Astrocyte (in vitro differentiated cells and primary cell): ENCODE results near the gene LINS1. TPM values are rescaled to one million over a fixed set of nuclear protein-coding genes. Genes with fewer than 3 reads are reported as not detected.

ENCODE experiments used
- DNase-seq: peaks from one replicate; pipeline ENCODE4 v3.0.0-alpha.2; 2010; ENCODE audit warnings: low read depth
- FAIRE-seq: peaks from 2 replicates; lab custom pipeline; 2011; peaks lifted over from hg19 to GRCh38; lab: Jason Lieb, UNC
- H2AFZ ChIP-seq: 2 replicates; pipeline ENCODE4 v1.6.0; 2012; ENCODE audit warnings: low read depth, low read length, inconsistent platforms
- H3K27ac ChIP-seq: 2 replicates; pipeline ENCODE4 v1.5.1; 2011; ENCODE audit warnings: low read depth, low read length, inconsistent platforms
- H3K27me3 ChIP-seq: 2 replicates; pipeline ENCODE4 v1.6.0; 2011; ENCODE audit warnings: low read length, inconsistent platforms; ENCODE audit not compliant: insufficient read depth
- H3K36me3 ChIP-seq: 2 replicates; pipeline ENCODE4 v1.5.1; 2011; ENCODE audit warnings: low read length, inconsistent platforms; ENCODE audit not compliant: insufficient read depth
- H3K4me1 ChIP-seq: 2 replicates; pipeline ENCODE4 v1.5.1; 2011; ENCODE audit warnings: low read length, inconsistent platforms; ENCODE audit not compliant: insufficient read depth
- H3K4me2 ChIP-seq: 2 replicates; pipeline ENCODE4 v1.6.0; 2012; ENCODE audit warnings: low read length, inconsistent platforms
- H3K4me3 ChIP-seq: 2 replicates; pipeline ENCODE4 v1.5.1; 2011; ENCODE audit warnings: low read depth, mild to moderate bottlenecking, low read length, inconsistent platforms; ENCODE audit not compliant: insufficient read depth
- H3K79me2 ChIP-seq: 2 replicates; pipeline ENCODE4 v1.6.0; 2012; ENCODE audit warnings: mild to moderate bottlenecking, low read length, inconsistent platforms; ENCODE audit not compliant: insufficient read depth
- H3K9ac ChIP-seq: 2 replicates; pipeline ENCODE4 v1.6.0; 2012; ENCODE audit warnings: mild to moderate bottlenecking, low read length, inconsistent platforms
- H3K9me3 ChIP-seq: 2 replicates; pipeline ENCODE4 v1.5.1; 2012; ENCODE audit warnings: low read depth, mild to moderate bottlenecking, low read length, inconsistent platforms; ENCODE audit not compliant: insufficient read depth
- H4K20me1 ChIP-seq: 2 replicates; pipeline ENCODE4 v1.6.0; 2012; ENCODE audit warnings: low read length, inconsistent platforms; ENCODE audit not compliant: insufficient read depth
- H3K27ac Mint-ChIP-seq: one replicate; pipeline ENCODE4 v1.8.0; 2021; ENCODE audit warnings: mild to moderate bottlenecking, mixed read lengths; ENCODE audit not compliant: unreplicated experiment
- H3K27me3 Mint-ChIP-seq: one replicate; pipeline ENCODE4 v1.8.0; 2021; ENCODE audit warnings: low read depth, mixed read lengths; ENCODE audit not compliant: unreplicated experiment
- H3K36me3 Mint-ChIP-seq: one replicate; pipeline ENCODE4 v1.8.0; 2021; ENCODE audit warnings: low read depth, mixed read lengths; ENCODE audit not compliant: unreplicated experiment
- H3K4me1 Mint-ChIP-seq: one replicate; pipeline ENCODE4 v1.8.0; 2021; ENCODE audit warnings: low read depth, mixed read lengths; ENCODE audit not compliant: unreplicated experiment
- H3K4me3 Mint-ChIP-seq: one replicate; pipeline ENCODE4 v1.8.0; 2021; ENCODE audit warnings: mild to moderate bottlenecking, moderate library complexity, mixed read lengths; ENCODE audit not compliant: unreplicated experiment
- H3K9me3 Mint-ChIP-seq: one replicate; pipeline ENCODE4 v1.8.0; 2021; ENCODE audit warnings: mild to moderate bottlenecking, mixed read lengths; ENCODE audit not compliant: unreplicated experiment
- CTCF ChIP-seq: IDR thresholded peaks from 2 replicates; pipeline ENCODE4 v1.5.1; 2011; ENCODE audit warnings: low read depth, mild to moderate bottlenecking, inconsistent platforms, low read length, moderate library complexity; ENCODE audit not compliant: insufficient read depth
- EZH2 ChIP-seq: IDR thresholded peaks from 2 replicates; pipeline ENCODE4 v1.6.1; 2012; ENCODE audit warnings: mild to moderate bottlenecking, low read length, inconsistent platforms; ENCODE audit not compliant: insufficient read depth
- total RNA-seq: library from RNA; stranded (reverse); gene quantifications from 2 replicates; pipeline ENCODE4 v1.2.1, GENCODE V29; 2021

Gene LINS1
- total RNA-seq, 1 donor from 2014 or later: 10.7 TPM

- TF ChIP-seq CTCF (peak; percentile 33), EZH2 (no peak)
Measured at GRCh38 chr15:100572362-100572983, 29.5 kb downstream of the LINS1 start.

GRCh38 chr15:100571592-100572167 lies 30.3 kb downstream of the LINS1 start:
- H4K20me1 ChIP-seq: no peaks in the 10 kb centered on the region
- no peaks in the 10 kb centered on the region for H3K9me3 ChIP-seq
- no peak overlapping the region for H3K4me2 ChIP-seq
- H3K9me3 Mint-ChIP-seq: no peaks in the 10 kb centered on the region
- no peak overlapping the region for H2AFZ ChIP-seq
- no peak overlapping the region for H3K4me3 ChIP-seq
- no peak overlapping the region for H3K9ac ChIP-seq
- H3K79me2 ChIP-seq: no peaks in the 10 kb centered on the region
- FAIRE-seq (no peak), DNase-seq (no peak)
- no peak overlapping the region for H3K27ac ChIP-seq
- no peaks in the 10 kb centered on the region for H3K4me1 Mint-ChIP-seq
- no peaks in the 10 kb centered on the region for H3K4me1 ChIP-seq
- H3K27me3 ChIP-seq: no peaks in the 10 kb centered on the region
- H3K27ac Mint-ChIP-seq: no peak overlapping the region
- peaks cover 5% of the 10 kb centered on the region for H3K36me3 ChIP-seq
- no peak overlapping the region for H3K4me3 Mint-ChIP-seq
- peaks cover 1% of the 10 kb centered on the region for H3K36me3 Mint-ChIP-seq
- TF ChIP-seq CTCF (no peak), EZH2 (no peak)
- no peaks in the 10 kb centered on the region for H3K27me3 Mint-ChIP-seq

More at GRCh38 chr15:100572362-100572983, 29.5 kb downstream of the LINS1 start:
- H3K36me3 Mint-ChIP-seq: peaks cover 1% of the 10 kb centered on the region
- H2AFZ ChIP-seq: no peak overlapping the region
- no peak overlapping the region for H3K4me2 ChIP-seq
- no peaks in the 10 kb centered on the region for H3K27me3 ChIP-seq
- no peak overlapping the region for H3K27ac Mint-ChIP-seq
- DNase-seq (no peak), FAIRE-seq (no peak)
- H3K9me3 Mint-ChIP-seq: no peaks in the 10 kb centered on the region
- H3K79me2 ChIP-seq: no peaks in the 10 kb centered on the region
- no peaks in the 10 kb centered on the region for H3K4me1 ChIP-seq
- no peak overlapping the region for H3K4me3 Mint-ChIP-seq
- no peaks in the 10 kb centered on the region for H4K20me1 ChIP-seq
- peaks cover 5% of the 10 kb centered on the region for H3K36me3 ChIP-seq
- H3K4me3 ChIP-seq: no peak overlapping the region
- no peaks in the 10 kb centered on the region for H3K9me3 ChIP-seq
- H3K27me3 Mint-ChIP-seq: no peaks in the 10 kb centered on the region
- H3K27ac ChIP-seq: no peak overlapping the region
- no peaks in the 10 kb centered on the region for H3K4me1 Mint-ChIP-seq
- no peak overlapping the region for H3K9ac ChIP-seq

- H3K27ac ChIP-seq: no peak overlapping the region
Measured at GRCh38 chr15:100570735-100571313, 31.2 kb downstream of the LINS1 start.

More at GRCh38 chr15:100570735-100571313, 31.2 kb downstream of the LINS1 start:
- DNase-seq: no peak
- H3K4me3 ChIP-seq: no peak overlapping the region
- H3K4me1 ChIP-seq: no peaks in the 10 kb centered on the region
- no peaks in the 10 kb centered on the region for H4K20me1 ChIP-seq
- peaks cover 1% of the 10 kb centered on the region for H3K36me3 Mint-ChIP-seq
- H3K79me2 ChIP-seq: no peaks in the 10 kb centered on the region
- no peaks in the 10 kb centered on the region for H3K9me3 ChIP-seq
- FAIRE-seq: no peak
- H3K4me2 ChIP-seq: no peak overlapping the region
- H3K4me1 Mint-ChIP-seq: no peaks in the 10 kb centered on the region
- H3K9ac ChIP-seq: no peak overlapping the region
- no peaks in the 10 kb centered on the region for H3K27me3 ChIP-seq
- TF ChIP-seq EZH2: no peak
- H3K36me3 ChIP-seq: peaks cover 5% of the 10 kb centered on the region
- no peaks in the 10 kb centered on the region for H3K27me3 Mint-ChIP-seq
- H3K4me3 Mint-ChIP-seq: no peak overlapping the region
- no peaks in the 10 kb centered on the region for H3K9me3 Mint-ChIP-seq
- no peak overlapping the region for H3K27ac Mint-ChIP-seq
- H2AFZ ChIP-seq: no peak overlapping the region
